Embryonic facial prominence (tissue), 1 donor: ENCODE data around the gene NECTIN2.
A peak's percentile ranks its signal among the peaks of the same experiment; 100 is the strongest.
"Not testable (repeated sequence)": the region's sequence is repeated elsewhere in the genome, so short reads cannot be mapped to it uniquely, and the experiment has no call there.

Experiments
- DNase-seq: peaks from one replicate; pipeline ENCODE4 v3.0.0-alpha.2; 2016; ENCODE audit errors: extremely low spot score

Gene NECTIN2

DNA sequence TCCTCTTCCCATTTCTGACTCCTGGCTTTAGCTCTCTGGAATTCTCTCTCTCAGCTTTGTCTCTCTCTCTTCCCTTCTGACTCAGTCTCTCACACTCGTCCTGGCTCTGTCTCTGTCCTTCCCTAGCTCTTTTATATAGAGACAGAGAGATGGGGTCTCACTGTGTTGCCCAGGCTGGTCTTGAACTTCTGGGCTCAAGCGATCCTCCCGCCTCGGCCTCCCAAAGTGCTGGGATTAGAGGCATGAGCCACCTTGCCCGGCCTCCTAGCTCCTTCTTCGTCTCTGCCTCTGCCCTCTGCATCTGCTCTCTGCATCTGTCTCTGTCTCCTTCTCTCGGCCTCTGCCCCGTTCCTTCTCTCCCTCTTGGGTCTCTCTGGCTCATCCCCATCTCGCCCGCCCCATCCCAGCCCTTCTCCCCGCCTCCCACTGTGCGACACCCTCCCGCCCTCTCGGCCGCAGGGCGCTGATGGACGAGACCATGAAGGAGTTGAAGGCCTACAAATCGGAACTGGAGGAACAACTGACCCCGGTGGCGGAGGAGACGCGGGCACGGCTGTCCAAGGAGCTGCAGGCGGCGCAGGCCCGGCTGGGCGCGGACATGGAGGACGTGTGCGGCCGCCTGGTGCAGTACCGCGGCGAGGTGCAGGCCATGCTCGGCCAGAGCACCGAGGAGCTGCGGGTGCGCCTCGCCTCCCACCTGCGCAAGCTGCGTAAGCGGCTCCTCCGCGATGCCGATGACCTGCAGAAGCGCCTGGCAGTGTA lies 62.2 kb downstream of the NECTIN2 start:
- DNase-seq = no peak

DNA sequence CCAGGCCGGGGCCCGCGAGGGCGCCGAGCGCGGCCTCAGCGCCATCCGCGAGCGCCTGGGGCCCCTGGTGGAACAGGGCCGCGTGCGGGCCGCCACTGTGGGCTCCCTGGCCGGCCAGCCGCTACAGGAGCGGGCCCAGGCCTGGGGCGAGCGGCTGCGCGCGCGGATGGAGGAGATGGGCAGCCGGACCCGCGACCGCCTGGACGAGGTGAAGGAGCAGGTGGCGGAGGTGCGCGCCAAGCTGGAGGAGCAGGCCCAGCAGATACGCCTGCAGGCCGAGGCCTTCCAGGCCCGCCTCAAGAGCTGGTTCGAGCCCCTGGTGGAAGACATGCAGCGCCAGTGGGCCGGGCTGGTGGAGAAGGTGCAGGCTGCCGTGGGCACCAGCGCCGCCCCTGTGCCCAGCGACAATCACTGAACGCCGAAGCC lies 62.8 kb downstream of the NECTIN2 start:
- DNase-seq = no peak

DNA sequence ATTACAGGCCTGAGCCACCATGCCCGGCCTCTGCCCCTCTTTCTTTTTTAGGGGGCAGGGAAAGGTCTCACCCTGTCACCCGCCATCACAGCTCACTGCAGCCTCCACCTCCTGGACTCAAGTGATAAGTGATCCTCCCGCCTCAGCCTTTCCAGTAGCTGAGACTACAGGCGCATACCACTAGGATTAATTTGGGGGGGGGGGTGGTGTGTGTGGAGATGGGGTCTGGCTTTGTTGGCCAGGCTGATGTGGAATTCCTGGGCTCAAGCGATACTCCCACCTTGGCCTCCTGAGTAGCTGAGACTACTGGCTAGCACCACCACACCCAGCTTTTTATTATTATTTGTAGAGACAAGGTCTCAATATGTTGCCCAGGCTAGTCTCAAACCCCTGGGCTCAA lies 63.7 kb downstream of the NECTIN2 start:
- DNase-seq = no peak

- not testable (repeated sequence) for DNase-seq
These were observed 65.8 kb downstream of the NECTIN2 start for GRCh38 chr19:44911896-44912295.

DNA sequence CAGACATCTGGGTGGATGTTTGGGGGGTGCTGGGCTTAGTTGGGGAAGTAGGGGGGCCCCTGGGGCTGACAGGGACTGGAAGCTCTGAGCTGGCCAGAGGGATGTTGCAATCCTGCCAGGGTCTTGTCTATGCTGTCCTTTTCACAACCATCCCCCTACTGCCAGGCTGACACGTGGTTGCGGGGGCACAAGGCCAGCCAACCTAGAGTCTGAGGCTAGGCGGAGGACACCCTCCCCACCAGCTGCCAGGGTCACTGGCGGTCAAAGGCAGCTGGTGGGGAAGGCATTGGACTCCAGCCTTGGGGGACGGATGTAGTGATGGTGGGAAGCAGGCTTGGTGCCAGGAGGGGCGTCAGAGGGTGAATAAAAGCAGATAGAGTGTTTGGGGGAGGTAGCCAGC lies 66.8 kb downstream of the NECTIN2 start:
- no peak for DNase-seq

- DNase-seq = not testable (repeated sequence)
These were observed 67.7 kb downstream of the NECTIN2 start for GRCh38 chr19:44913512-44914432.

GRCh38 chr19:44914433-44915206 lies 68.5 kb downstream of the NECTIN2 start, which contains the start of gene APOC1:
Gene APOC1 (plus strand): TSS chr19:44914608. CDS start chr19:44914892, 284 bp downstream.
- peak; percentile 84 for DNase-seq

DNA sequence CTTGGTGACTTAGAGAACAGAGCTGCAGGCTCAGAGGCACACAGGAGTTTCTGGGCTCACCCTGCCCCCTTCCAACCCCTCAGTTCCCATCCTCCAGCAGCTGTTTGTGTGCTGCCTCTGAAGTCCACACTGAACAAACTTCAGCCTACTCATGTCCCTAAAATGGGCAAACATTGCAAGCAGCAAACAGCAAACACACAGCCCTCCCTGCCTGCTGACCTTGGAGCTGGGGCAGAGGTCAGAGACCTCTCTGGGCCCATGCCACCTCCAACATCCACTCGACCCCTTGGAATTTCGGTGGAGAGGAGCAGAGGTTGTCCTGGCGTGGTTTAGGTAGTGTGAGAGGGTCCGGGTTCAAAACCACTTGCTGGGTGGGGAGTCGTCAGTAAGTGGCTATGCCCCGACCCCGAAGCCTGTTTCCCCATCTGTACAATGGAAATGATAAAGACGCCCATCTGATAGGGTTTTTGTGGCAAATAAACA lies 78.2 kb downstream of the NECTIN2 start:
- no peak for DNase-seq

- DNase-seq = no peak
These were observed 79.2 kb downstream of the NECTIN2 start for GRCh38 chr19:44925114-44925891.

- DNase-seq = not testable (repeated sequence)
These were observed 80.4 kb downstream of the NECTIN2 start for GRCh38 chr19:44926245-44927077.

DNA sequence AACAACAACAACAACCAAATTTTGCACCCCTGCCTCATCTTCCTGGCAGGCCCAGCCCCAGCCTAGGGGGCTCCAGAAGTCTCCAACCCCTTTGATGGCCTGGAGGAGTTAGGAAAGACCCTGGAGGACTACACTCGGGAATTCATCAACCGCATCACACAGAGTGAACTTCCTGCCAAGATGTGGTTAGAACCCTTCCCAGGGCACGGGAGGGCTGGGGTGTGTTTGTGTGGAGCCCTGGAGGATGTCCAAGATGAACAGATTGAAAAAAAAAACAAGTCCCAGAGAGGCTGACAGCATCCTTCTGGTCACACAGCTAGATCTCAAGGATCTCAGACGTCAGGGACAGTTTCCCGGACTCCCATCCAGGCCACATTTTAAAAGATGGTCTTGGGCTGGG lies 81.6 kb downstream of the NECTIN2 start:
- no peak for DNase-seq

DNA sequence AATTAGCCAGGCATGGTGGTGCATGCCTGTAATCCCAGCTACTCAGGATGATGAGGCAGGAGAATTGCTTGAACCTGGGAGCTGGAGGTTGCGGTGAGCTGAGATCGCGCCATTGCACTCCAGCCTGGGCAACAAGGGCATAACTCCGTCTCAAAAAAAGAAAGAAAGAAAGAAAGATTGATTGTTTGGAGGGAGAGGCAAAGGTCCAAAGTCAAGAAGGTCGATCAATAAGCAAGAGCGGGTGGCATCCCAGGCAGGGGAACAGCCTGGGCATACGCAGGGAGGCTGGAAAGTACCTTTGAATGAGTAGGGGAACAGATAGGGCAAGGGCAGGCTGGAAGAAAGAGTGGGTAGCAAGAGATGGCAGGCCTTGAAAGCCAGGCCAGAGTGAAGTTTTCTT lies 84.0 kb downstream of the NECTIN2 start:
- DNase-seq = no peak

DNA sequence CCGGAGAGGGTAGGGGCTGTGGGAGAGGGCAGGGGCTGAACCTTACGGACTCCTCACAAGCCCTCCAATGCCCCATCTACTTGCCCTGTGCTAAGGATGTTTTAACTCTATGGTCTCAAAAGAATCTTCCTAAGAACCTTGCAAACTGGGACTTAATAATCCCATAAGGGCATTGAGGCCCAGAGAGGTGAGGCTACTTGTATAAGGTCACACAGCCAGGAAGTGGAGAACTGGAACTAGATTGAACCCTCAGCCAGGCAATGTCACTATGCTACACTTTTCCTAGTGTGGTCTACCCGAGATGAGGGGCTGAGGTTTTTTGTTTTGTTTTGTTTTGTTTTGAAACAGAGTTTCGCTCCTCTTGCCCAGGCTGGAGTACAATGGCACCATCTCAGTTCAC lies 85.4 kb downstream of the NECTIN2 start:
- no peak for DNase-seq
